Brain microvascular endothelial cell (primary cell): ENCODE data around the gene DAG1.

Experiments
- DNase-seq: peaks from one replicate; pipeline ENCODE4 v3.0.0-alpha.2; 2020
- H3K27ac ChIP-seq: fragments of 250-450 bp; sonication (Bioruptor Pico); 2 replicates; pipeline ENCODE4 v1.5.1; 2020; ENCODE audit warnings: mild to moderate bottlenecking, moderate library complexity
- H3K27me3 ChIP-seq: fragments of 250-450 bp; sonication (Bioruptor Pico); replicated peaks from 2 replicates; pipeline ENCODE4 v1.5.1; 2020; ENCODE audit warnings: mild to moderate bottlenecking
- H3K36me3 ChIP-seq: fragments of 250-450 bp; sonication (Bioruptor Pico); replicated peaks from 2 replicates; pipeline ENCODE4 v1.5.1; 2020; ENCODE audit warnings: mild to moderate bottlenecking
- H3K4me3 ChIP-seq: 2 replicates; pipeline ENCODE4 v1.5.1; 2011; ENCODE audit warnings: low read depth, mild to moderate bottlenecking, control low read depth, low read length, moderate library complexity
- CTCF ChIP-seq: IDR thresholded peaks from 2 replicates; pipeline ENCODE4 v1.5.1; 2011; ENCODE audit warnings: low read depth, mild to moderate bottlenecking, moderate library complexity, low read length, control low read depth, inconsistent platforms; ENCODE audit errors: missing control alignments
- in situ Hi-C: cut with HindIII; loops from 2 replicates; pipeline ENCODE4 v1.10.0; 2017; ENCODE audit warnings: low sequenced_read_pairs, low pct_ligation_motif_present

Gene DAG1

DNA sequence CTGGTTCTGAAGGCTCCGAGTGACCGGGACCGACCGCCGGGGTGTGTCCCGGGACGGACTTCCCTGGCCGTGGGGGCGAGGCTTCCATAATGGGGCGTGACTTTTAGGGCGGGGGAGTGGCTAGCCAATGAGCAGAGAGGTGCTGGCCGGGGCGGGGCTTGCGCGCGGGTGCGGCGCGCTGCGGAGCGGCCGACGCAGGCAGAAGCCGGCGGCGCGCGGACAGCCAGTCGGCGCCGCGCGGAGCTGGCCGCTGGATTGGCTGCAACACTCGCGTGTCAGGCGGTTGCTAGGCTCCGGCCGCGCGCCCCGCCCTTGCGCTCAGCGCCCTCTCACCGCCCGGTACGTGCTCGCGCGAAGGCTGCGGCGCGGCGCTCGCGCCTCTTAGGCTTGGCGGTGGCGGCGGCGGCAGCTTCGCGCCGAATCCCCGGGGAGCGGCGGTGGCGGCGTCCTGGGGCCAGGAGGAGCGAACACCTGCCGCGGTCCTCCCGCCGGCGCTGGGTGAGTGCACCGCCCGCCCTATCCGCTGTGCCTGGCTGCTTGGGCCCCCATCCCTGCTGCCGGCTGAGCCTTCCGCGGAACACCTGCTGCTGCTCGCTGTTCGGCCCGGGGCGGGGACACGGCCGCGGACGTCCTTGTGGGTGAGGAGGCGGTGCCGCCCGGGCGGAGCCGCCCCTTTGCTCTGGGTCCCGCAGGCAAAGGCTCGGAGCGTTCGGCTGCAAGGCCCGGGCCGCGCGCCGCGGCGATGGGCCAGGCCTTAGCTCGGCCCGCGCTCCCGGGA, at the start of gene DAG1:
Gene DAG1 (plus strand): TSS at position 332 of the 778 bp plus-strand sequence. CDS start 40,268 bp downstream, outside the sequence.
- TF ChIP-seq CTCF, result no peak
- DNase-seq, result peak; percentile 95
- H3K4me3 ChIP-seq, result peak within 1 kb of the TSS; percentile 73
- in situ Hi-C loops, result no loop called here
- H3K27ac ChIP-seq, result peak within 1 kb of the TSS; percentile 74
- H3K27me3 ChIP-seq, result no peaks in the 10 kb centered on the region
- no peaks in the 10 kb centered on the region for H3K36me3 ChIP-seq

DNA sequence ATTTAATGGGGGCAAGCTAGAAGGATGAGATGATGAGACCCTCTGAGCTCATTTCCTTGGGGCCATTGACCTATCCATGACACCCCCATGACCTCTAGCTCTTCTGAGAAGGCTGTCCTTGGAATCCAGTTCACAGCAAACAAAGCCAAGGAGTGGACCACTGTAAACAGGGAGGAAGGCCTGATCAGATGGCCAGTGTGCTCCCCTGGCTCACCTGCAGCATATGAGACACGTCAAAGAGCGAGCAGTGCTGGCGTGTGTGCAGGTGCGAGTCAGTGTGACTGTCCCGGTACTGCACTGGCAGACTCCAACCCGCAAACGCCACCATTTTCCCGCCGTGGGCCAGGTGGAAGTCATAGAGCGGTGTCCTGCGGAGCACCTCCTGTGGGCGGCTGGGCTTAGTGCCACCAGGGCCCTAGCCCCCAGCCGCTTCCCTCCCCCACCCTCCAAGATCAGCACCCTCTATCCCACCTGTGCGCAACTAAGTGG, 48.1 kb upstream of the DAG1 start:
- in situ Hi-C loops, result no loop called here
- H3K4me3 ChIP-seq, result peak overlapping the region; percentile 17

GRCh38 chr3:49422379-49423248, 47.5 kb upstream of the DAG1 start, which contains the start of gene AMT:
TSS of gene AMT (minus strand) at chr3:49422473. CDS start at chr3:49422450, 23 bp downstream.
- no peak for DNase-seq
- in situ Hi-C loops, result no loop called here
- no peak for TF ChIP-seq CTCF
- peaks cover 4% of the 10 kb centered on the region for H3K36me3 ChIP-seq
- peak within 1 kb of the TSS; percentile 17 for H3K4me3 ChIP-seq
- H3K27ac ChIP-seq, result peak within 1 kb of the TSS; percentile 67
- no peaks in the 10 kb centered on the region for H3K27me3 ChIP-seq

More for the DNA sequence above, 48.1 kb upstream of the DAG1 start:
- TF ChIP-seq CTCF, result no peak
- DNase-seq, result no peak
- Histone ChIP-seq H3K36me3 (peaks cover 4% of the 10 kb centered on the region), H3K27me3 (no peaks in the 10 kb centered on the region), H3K27ac (peak overlapping the region; percentile 67)

- H3K36me3 ChIP-seq, result peaks cover 4% of the 10 kb centered on the region
- H3K27ac ChIP-seq, result no peak overlapping the region
- no peaks in the 10 kb centered on the region for H3K27me3 ChIP-seq
- in situ Hi-C loops, result no loop called here
- no peak for TF ChIP-seq CTCF
- DNase-seq, result no peak
- H3K4me3 ChIP-seq, result no peak overlapping the region
These were observed 45.3 kb upstream of the DAG1 start for GRCh38 chr3:49424816-49425215.

GRCh38 chr3:49427586-49427985, 42.5 kb upstream of the DAG1 start:
- in situ Hi-C loops, result no loop called here
- H3K36me3 ChIP-seq, result peaks cover 4% of the 10 kb centered on the region
- DNase-seq, result no peak
- no peak for TF ChIP-seq CTCF
- H3K27me3 ChIP-seq, result no peaks in the 10 kb centered on the region
- no peak overlapping the region for H3K4me3 ChIP-seq
- no peak overlapping the region for H3K27ac ChIP-seq
